Fibroblast of the aortic adventitia (primary cell): ENCODE data around the gene UBE2R2. TPM values are rescaled to one million over a fixed set of nuclear protein-coding genes. Genes with fewer than 3 reads are reported as not detected.
A peak's percentile ranks its signal among the peaks of the same experiment; 100 is the strongest.
"Not testable (repeated sequence)": the region's sequence is repeated elsewhere in the genome, so short reads cannot be mapped to it uniquely, and the experiment has no call there.

Source experiments
- DNase-seq: peaks from one replicate; pipeline ENCODE4 v3.0.0-alpha.2; 2010; ENCODE audit warnings: low read depth
- H3K4me3 ChIP-seq: 2 replicates; pipeline ENCODE4 v1.5.1; 2011; ENCODE audit warnings: low read depth, mild to moderate bottlenecking, control low read depth, low read length, moderate library complexity
- CTCF ChIP-seq: IDR thresholded peaks from 2 replicates; pipeline ENCODE4 v1.5.1; 2011; ENCODE audit warnings: mild to moderate bottlenecking, low read length, control low read depth, inconsistent platforms; ENCODE audit not compliant: insufficient read depth
- total RNA-seq: library from RNA; depleted of rRNA; stranded (reverse); fragments of >200 nt; gene quantifications from 2 replicates; pipeline ENCODE4 v1.2.3, GENCODE V29; 2012; ENCODE audit warnings: low replicate concordance

UBE2R2 gene
- total RNA-seq, 1 donor: 21.7 TPM

GRCh38 chr9:33843312-33843961 is 26.5 kb downstream of the UBE2R2 start:
- DNase-seq: no peak
- no peak for TF ChIP-seq CTCF
- H3K4me3 ChIP-seq: no peak overlapping the region

GRCh38 chr9:33846231-33846630 is 29.3 kb downstream of the UBE2R2 start:
- TF ChIP-seq CTCF: no peak
- no peak for DNase-seq
- no peak overlapping the region for H3K4me3 ChIP-seq

- H3K4me3 ChIP-seq, DNase-seq: not testable (repeated sequence)
Measured at GRCh38 chr9:33847894-33848205, 30.9 kb downstream of the UBE2R2 start.

- H3K4me3 ChIP-seq: no peak overlapping the region
- no peak for TF ChIP-seq CTCF
- DNase-seq: no peak
Measured at GRCh38 chr9:33850267-33850629, 33.3 kb downstream of the UBE2R2 start.

- no peak for TF ChIP-seq CTCF
- no peak overlapping the region for H3K4me3 ChIP-seq
- no peak for DNase-seq
Measured at GRCh38 chr9:33850677-33851076, 33.7 kb downstream of the UBE2R2 start.

- no peak for TF ChIP-seq CTCF
- H3K4me3 ChIP-seq: no peak overlapping the region
- no peak for DNase-seq
Measured at GRCh38 chr9:33851301-33851700, 34.3 kb downstream of the UBE2R2 start.

GRCh38 chr9:33852216-33852826 is 35.4 kb downstream of the UBE2R2 start:
- H3K4me3 ChIP-seq: no peak overlapping the region
- peak; percentile 44 for TF ChIP-seq CTCF
- peak; percentile 62 for DNase-seq
